HCT116 (cell line): ENCODE data around the gene YAE1. TPM values are rescaled to one million over a fixed set of nuclear protein-coding genes. Genes with fewer than 3 reads are reported as not detected.

Experiments
- ATAC-seq: fragments of 200-7000 bp; cut with Tn5 transposase; 2 replicates; pipeline ENCODE4 v1.9.1; 2020; ENCODE audit warnings: mild to moderate bottlenecking, moderate library complexity
- BruUV-seq: library from RNA; stranded (reverse); fragments of 400-500 nt; replicated peaks from 2 replicates; lab custom pipeline; 2021; lab: Mats Ljungman, UMichigan
- CTCF ChIA-PET: fragments of 300-600 bp; sonication (Branson Sonifier 250); formaldehyde crosslinking; loops from one replicate; lab custom pipeline; 2021; ENCODE audit warnings: antibody characterized with exemption; lab: Charles Lee
- POLR2A ChIA-PET: fragments of 300-600, 350-600 bp; sonication (Branson Sonifier 250); formaldehyde crosslinking; loops from one replicate; lab custom pipeline; 2021; ENCODE audit warnings: antibody characterized with exemption; lab: Charles Lee
- RAD21 ChIA-PET, 2 experiments: fragments of 300-600 bp; sonication (Branson Sonifier 250); formaldehyde crosslinking; loops; one replicate each; lab custom pipeline; 2023; ENCODE audit warnings: low total read pairs in 2 of 2; ENCODE audit not compliant: uncharacterized antibody in 2 of 2, unreplicated experiment in 2 of 2, low non-redundant PET in 1 of 2; lab: Charles Lee
- DNase-seq: peaks from one replicate; pipeline ENCODE4 v3.0.0-alpha.2; 2010; ENCODE audit warnings: low read depth, low spot score
- H2AFZ ChIP-seq: fragments of 200-600 bp; shearing (Covaris generic), sonication (generic); 2 replicates; pipeline ENCODE4 v1.6.1; 2017; ENCODE audit warnings: low read depth, mixed run types, mixed read lengths, antibody characterized with exemption, low read length; ENCODE audit not compliant: poor library complexity, severe bottlenecking
- H3K27ac ChIP-seq: 2 replicates; pipeline ENCODE4 v1.5.1; 2012; ENCODE audit warnings: low read depth, low read length
- H3K27me3 ChIP-seq: fragments of 200-600 bp; sonication (generic); 2 replicates; pipeline ENCODE4 v1.6.1; 2016; ENCODE audit warnings: mixed run types, low read length, mixed read lengths; ENCODE audit not compliant: insufficient read depth
- H3K36me3 ChIP-seq, 2 experiments: fragments of 200-500 bp in 1 of 2; fragments of 200-600 bp in 1 of 2; sonication (Bioruptor generic) in 1 of 2; sonication (generic) in 1 of 2; 2 replicates each; pipeline versions ENCODE4 v1.5.1 to v1.6.1; 2014 to 2016; ENCODE audit warnings: low read length in 2 of 2, inconsistent platforms in 1 of 2, mixed read lengths in 1 of 2, mixed run types in 1 of 2; ENCODE audit not compliant: insufficient read depth in 2 of 2, control insufficient read depth in 1 of 2
- H3K4me1 ChIP-seq, 2 experiments: fragments of 200-600 bp in 1 of 2; sonication (generic) in 1 of 2; 2 replicates each; pipeline versions ENCODE4 v1.5.1 to v1.6.1; 2012 to 2017; ENCODE audit warnings: low read length in 2 of 2, inconsistent platforms in 1 of 2, mild to moderate bottlenecking in 1 of 2, mixed read lengths in 1 of 2, mixed run types in 1 of 2, moderate library complexity in 1 of 2; ENCODE audit not compliant: insufficient read depth in 2 of 2, control insufficient read depth in 1 of 2
- H3K4me2 ChIP-seq: fragments of 200-600 bp; sonication (generic); 2 replicates; pipeline ENCODE4 v1.6.1; 2017; ENCODE audit warnings: mixed run types, low read length, mixed read lengths
- H3K4me3 ChIP-seq, 2 experiments: fragments of 200-600 bp in 1 of 2; sonication (generic) in 1 of 2; replicated peaks in 1 of 2; 2 replicates each; pipeline ENCODE4 v1.5.1; 2011 to 2016; ENCODE audit warnings: low read length in 2 of 2, control low read depth in 1 of 2, low read depth in 1 of 2, mild to moderate bottlenecking in 1 of 2, mixed read lengths in 1 of 2, mixed run types in 1 of 2
- H3K79me2 ChIP-seq: fragments of 200-600 bp; sonication (generic); 2 replicates; pipeline ENCODE4 v1.6.1; 2017; ENCODE audit warnings: mild to moderate bottlenecking, mixed run types, low read length, moderate library complexity, mixed read lengths; ENCODE audit not compliant: insufficient read depth
- H3K9ac ChIP-seq: fragments of 200-600 bp; sonication (generic); 2 replicates; pipeline ENCODE4 v1.6.1; 2016; ENCODE audit warnings: low read length, mixed read lengths
- H3K9me2 ChIP-seq: fragments of 200-600 bp; sonication (generic), shearing (Covaris generic); 2 replicates; pipeline ENCODE4 v1.6.1; 2017; ENCODE audit warnings: mixed run types, mild to moderate bottlenecking, moderate library complexity; ENCODE audit not compliant: insufficient read depth
- H3K9me3 ChIP-seq, 2 experiments: fragments of 200-500 bp in 1 of 2; fragments of 200-600 bp in 1 of 2; sonication (Bioruptor generic) in 1 of 2; sonication (generic) in 1 of 2; 2 replicates each; pipeline ENCODE4 v1.6.1; 2014 to 2017; ENCODE audit warnings: low read length in 2 of 2, mixed read lengths in 2 of 2, inconsistent platforms in 1 of 2, low read depth in 1 of 2, mild to moderate bottlenecking in 1 of 2, mixed run types in 1 of 2, moderate library complexity in 1 of 2; ENCODE audit not compliant: control insufficient read depth in 1 of 2, insufficient read depth in 1 of 2
- H4K20me1 ChIP-seq: fragments of 200-600 bp; sonication (generic), shearing (Covaris generic); 2 replicates; pipeline ENCODE4 v1.6.1; 2017; ENCODE audit warnings: mixed run types, mild to moderate bottlenecking, moderate library complexity; ENCODE audit not compliant: insufficient read depth
- CEBPB ChIP-seq: IDR thresholded peaks from 2 replicates; pipeline ENCODE4 v1.6.1; 2012; ENCODE audit warnings: low read depth
- CTCF ChIP-seq, 3 experiments: fragments of 200-600 bp in 1 of 3; sonication (generic) in 1 of 3; IDR thresholded peaks in 2 of 3; conservative IDR thresholded peaks in 1 of 3; 2 replicates each; pipeline ENCODE4 v1.5.1; 2012 to 2017; ENCODE audit warnings: low read depth in 2 of 3, low read length in 2 of 3, antibody characterized with exemption in 1 of 3, borderline replicate concordance in 1 of 3, control low read depth in 1 of 3, mild to moderate bottlenecking in 1 of 3, mixed read lengths in 1 of 3, mixed run types in 1 of 3, moderate library complexity in 1 of 3; ENCODE audit not compliant: insufficient read depth in 1 of 3
- FOSL1 ChIP-seq: IDR thresholded peaks from 2 replicates; pipeline ENCODE4 v1.6.1; 2012; ENCODE audit warnings: low read depth
- JUND ChIP-seq: IDR thresholded peaks from 2 replicates; pipeline ENCODE4 v1.6.1; 2012
- POLR2AphosphoS5 ChIP-seq: IDR thresholded peaks from 2 replicates; pipeline ENCODE4 v1.6.1; 2011; ENCODE audit warnings: mild to moderate bottlenecking, low read depth, low read length, moderate library complexity
- RAD21 ChIP-seq: IDR thresholded peaks from 2 replicates; pipeline ENCODE4 v1.6.1; 2012; ENCODE audit warnings: low read depth, mild to moderate bottlenecking
- SP1 ChIP-seq: IDR thresholded peaks from 2 replicates; pipeline ENCODE4 v1.6.1; 2012; ENCODE audit warnings: low read depth
- YY1 ChIP-seq: IDR thresholded peaks from 2 replicates; pipeline ENCODE4 v1.6.1; 2011; ENCODE audit warnings: low read length, low read depth, moderate library complexity, mild to moderate bottlenecking; ENCODE audit not compliant: insufficient replicate concordance; ENCODE audit errors: extremely low read depth
- ZFX ChIP-seq: fragments of 450-650 bp; IDR thresholded peaks from 2 replicates; pipeline ENCODE4 v1.6.1; 2017
- intact Hi-C: fragments of 100-400 bp; cut with micrococcal nuclease; formaldehyde crosslinking; loops from 2 replicates; pipeline ENCODE4 v1.10.0; 2022
- total RNA-seq: library from RNA; stranded (reverse); gene quantifications from one replicate; pipeline ENCODE4 v1.2.1, GENCODE V29; 2021; ENCODE audit not compliant: unreplicated experiment

Gene YAE1
- total RNA-seq, 1 experiment from 2014 or later, result 16.9 TPM

DNA sequence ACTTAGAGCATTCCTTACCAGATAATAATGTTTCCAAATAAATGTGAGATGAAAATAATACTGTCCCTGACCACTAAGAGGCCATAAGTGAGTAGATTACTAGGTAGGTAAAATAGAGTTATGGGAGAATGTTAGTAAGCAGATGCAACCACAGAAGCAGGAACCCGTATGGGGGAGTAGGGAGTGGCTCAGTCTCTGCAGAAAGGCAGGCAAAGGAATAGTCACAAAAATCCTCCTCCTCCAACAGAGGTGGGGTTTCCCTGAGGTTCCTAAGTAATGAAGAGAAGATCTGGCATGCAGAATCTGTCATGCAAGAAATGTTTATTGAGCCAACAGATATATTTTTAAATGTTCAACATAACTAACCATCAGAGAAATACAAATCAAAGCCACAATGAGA is 9.0 kb upstream of the YAE1 start (continued):
- TF ChIP-seq YY1, result no peak
- TF ChIP-seq CEBPB, result no peak
- TF ChIP-seq RAD21, result no peak
- no peak for TF ChIP-seq ZFX
- TF ChIP-seq FOSL1, result no peak

GRCh38 chr7:39557911-39558310 is 8.3 kb upstream of the YAE1 start:
- Histone ChIP-seq H3K4me2 (no peak overlapping the region), H2AFZ (no peak overlapping the region), H3K27ac (no peak overlapping the region), H3K4me1 (no peaks in the 10 kb centered on the region), H3K36me3 (no peaks in the 10 kb centered on the region), H3K79me2 (no peaks in the 10 kb centered on the region), H3K9me3 (no peaks in the 10 kb centered on the region)
- CTCF ChIA-PET, result no interaction called here
- RAD21 ChIA-PET, result no interaction called here
- intact Hi-C loops, result no loop called here
- no peak for DNase-seq
- POLR2A ChIA-PET, result no interaction called here
- TF ChIP-seq CTCF (IDR thresholded peaks at IDR 0.05 in 2 of 3, conservative IDR thresholded peaks at IDR 0.05 in 1 of 3; ENCODE audit: borderline replicate concordance in 1 of 3, insufficient read depth in 1 of 3, low read depth in 2 of 3, low read length in 2 of 3), result no peak
- no peak for TF ChIP-seq JUND
- TF ChIP-seq POLR2AphosphoS5, result no peak
- no peak for TF ChIP-seq FOSL1
- TF ChIP-seq SP1, result no peak
- TF ChIP-seq, all 23 proteins: peak for 0
- Histone ChIP-seq H3K9ac (no peak overlapping the region), H4K20me1 (no peaks in the 10 kb centered on the region), H3K27me3 (no peaks in the 10 kb centered on the region), H3K4me3 (no peak overlapping the region), H3K9me2 (no peaks in the 10 kb centered on the region)
- no peak for ATAC-seq
- BruUV-seq, result no TSS peak
